Gastroesophageal sphincter (tissue), 4 donors: ENCODE measurements around the gene BRD1. TPM values are rescaled to one million over a fixed set of nuclear protein-coding genes. Genes with fewer than 3 reads are reported as not detected.

Source experiments
- ATAC-seq: fragments of 150-250 bp; one replicate; pipeline ENCODE4 v1.9.1; 2016; ENCODE audit warnings: mild to moderate bottlenecking, moderate library complexity
- H3K27ac ChIP-seq, 4 donors: fragments of 200-600 bp; sonication (generic) in 3 of 4; 1 replicate in 3 of 4; 2 replicates in 1 of 4; pipeline ENCODE4 v1.5.1; 2016 to 2019
- H3K27me3 ChIP-seq: fragments of 200-600 bp; sonication (generic); one replicate; pipeline ENCODE4 v1.5.1; 2019
- H3K36me3 ChIP-seq, 2 donors: fragments of 200-600 bp; sonication (generic); one replicate each; pipeline ENCODE4 v1.5.1; 2019; ENCODE audit warnings: control low read depth in 1 of 2
- H3K4me1 ChIP-seq, 3 donors: fragments of 200-600 bp; sonication (generic); 1 replicate in 2 of 3; 2 replicates in 1 of 3; pipeline ENCODE4 v1.5.1; 2016 to 2019; ENCODE audit warnings: control low read depth in 2 of 3
- H3K4me3 ChIP-seq, 2 donors: fragments of 200-600 bp; sonication (generic); one replicate each; pipeline ENCODE4 v1.5.1; 2019; ENCODE audit warnings: mild to moderate bottlenecking in 1 of 2, moderate library complexity in 1 of 2
- H3K9me3 ChIP-seq, 3 donors: fragments of 200-600 bp; sonication (generic); one replicate each; pipeline ENCODE4 v1.5.1; 2017 to 2019; ENCODE audit warnings: control low read depth in 2 of 3
- EP300 ChIP-seq: sonication (generic); formaldehyde crosslinking; IDR thresholded peaks from one replicate; pipeline ENCODE4 v1.6.1; 2017; ENCODE audit warnings: antibody characterized with exemption, mild to moderate bottlenecking
- POLR2A ChIP-seq, 2 donors: fragments of 450-650 bp; IDR thresholded peaks; one replicate each; pipeline ENCODE4 v1.6.1; 2017; ENCODE audit warnings: antibody characterized with exemption in 2 of 2, mild to moderate bottlenecking in 2 of 2, moderate library complexity in 1 of 2
- POLR2AphosphoS5 ChIP-seq: sonication (generic); formaldehyde crosslinking; IDR thresholded peaks from one replicate; pipeline ENCODE4 v1.6.1; 2017; ENCODE audit warnings: antibody characterized with exemption
- WGBS, 2 donors: methylation state at CpG; one replicate each; pipeline ENCODE4 v1.1.5; 2018; ENCODE audit warnings: low coverage in 1 of 2; 5-methylcytosine and 5-hydroxymethylcytosine counted together
- total RNA-seq, 4 donors: library from RNA; depleted of rRNA; stranded (reverse); fragments of >200 nt; gene quantifications; one replicate each; pipeline ENCODE4 v1.1.0, GENCODE V29; 2016
- TF ChIP-seq, protein P1 (sequence below), 4 experiments: fragments of 200-600 bp in 2 of 4; fragments of 450-650 bp in 2 of 4; sonication (generic) in 1 of 4; IDR thresholded peaks; one replicate each; pipeline ENCODE4 v1.5.1; 2017 to 2019; ENCODE audit warnings: antibody characterized with exemption in 4 of 4, mild to moderate bottlenecking in 2 of 4, moderate library complexity in 2 of 4

The BRD1 gene
- total RNA-seq, 4 donors from 2014 or later, result 36.0 to 66.0 (median 45.5) TPM

DNA sequence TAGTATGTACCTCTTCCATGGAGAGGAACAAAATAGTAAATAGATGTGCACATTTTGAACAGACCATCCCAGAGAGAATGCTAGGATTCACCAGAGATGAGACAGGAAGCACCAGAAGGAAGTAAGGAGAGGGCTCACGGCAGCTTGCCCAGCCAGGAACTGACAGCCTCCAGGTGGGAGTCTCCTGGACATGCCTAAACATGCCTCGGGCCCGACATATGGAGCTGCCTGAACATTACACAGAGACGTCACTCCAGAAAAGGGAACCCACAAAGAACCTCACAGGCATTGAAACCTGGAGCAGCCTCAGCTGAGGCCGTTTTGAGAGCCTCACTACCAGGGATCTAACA, 67.4 kb downstream of the BRD1 start:
- H3K27ac ChIP-seq, result no peak overlapping the region
- H3K36me3 ChIP-seq, result no peaks in the 10 kb centered on the region
- TF ChIP-seq POLR2A (IDR thresholded peaks at IDR 0.05) (no peak), POLR2AphosphoS5 (no peak), EP300 (no peak)
- TF ChIP-seq, protein P1, sequence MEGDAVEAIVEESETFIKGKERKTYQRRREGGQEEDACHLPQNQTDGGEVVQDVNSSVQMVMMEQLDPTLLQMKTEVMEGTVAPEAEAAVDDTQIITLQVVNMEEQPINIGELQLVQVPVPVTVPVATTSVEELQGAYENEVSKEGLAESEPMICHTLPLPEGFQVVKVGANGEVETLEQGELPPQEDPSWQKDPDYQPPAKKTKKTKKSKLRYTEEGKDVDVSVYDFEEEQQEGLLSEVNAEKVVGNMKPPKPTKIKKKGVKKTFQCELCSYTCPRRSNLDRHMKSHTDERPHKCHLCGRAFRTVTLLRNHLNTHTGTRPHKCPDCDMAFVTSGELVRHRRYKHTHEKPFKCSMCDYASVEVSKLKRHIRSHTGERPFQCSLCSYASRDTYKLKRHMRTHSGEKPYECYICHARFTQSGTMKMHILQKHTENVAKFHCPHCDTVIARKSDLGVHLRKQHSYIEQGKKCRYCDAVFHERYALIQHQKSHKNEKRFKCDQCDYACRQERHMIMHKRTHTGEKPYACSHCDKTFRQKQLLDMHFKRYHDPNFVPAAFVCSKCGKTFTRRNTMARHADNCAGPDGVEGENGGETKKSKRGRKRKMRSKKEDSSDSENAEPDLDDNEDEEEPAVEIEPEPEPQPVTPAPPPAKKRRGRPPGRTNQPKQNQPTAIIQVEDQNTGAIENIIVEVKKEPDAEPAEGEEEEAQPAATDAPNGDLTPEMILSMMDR (IDR thresholded peaks at IDR 0.05), result no peak
- ATAC-seq, result no peak
- peaks cover 33% of the 10 kb centered on the region for H3K27me3 ChIP-seq
- no peak overlapping the region for H3K4me3 ChIP-seq
- 29 to 53% methylated on average over 1 to 3 of the region's 5 CpGs for WGBS, 2 donors
- H3K4me1 ChIP-seq, result no peaks in the 10 kb centered on the region
- H3K9me3 ChIP-seq, result peaks cover 0 to 13% (median 0%) of the 10 kb centered on the region in 3 donors

GRCh38 chr22:49756676-49757075, 71.0 kb downstream of the BRD1 start:
- TF ChIP-seq POLR2AphosphoS5, result no peak
- no peak for TF ChIP-seq POLR2A (IDR thresholded peaks at IDR 0.05)
- TF ChIP-seq, protein P1 (IDR thresholded peaks at IDR 0.05), result no peak
- no peak for TF ChIP-seq EP300
- WGBS, 2 donors, result 94 to 100% methylated on average over 3 to 6 of the region's 7 CpGs
- no peak for ATAC-seq

DNA sequence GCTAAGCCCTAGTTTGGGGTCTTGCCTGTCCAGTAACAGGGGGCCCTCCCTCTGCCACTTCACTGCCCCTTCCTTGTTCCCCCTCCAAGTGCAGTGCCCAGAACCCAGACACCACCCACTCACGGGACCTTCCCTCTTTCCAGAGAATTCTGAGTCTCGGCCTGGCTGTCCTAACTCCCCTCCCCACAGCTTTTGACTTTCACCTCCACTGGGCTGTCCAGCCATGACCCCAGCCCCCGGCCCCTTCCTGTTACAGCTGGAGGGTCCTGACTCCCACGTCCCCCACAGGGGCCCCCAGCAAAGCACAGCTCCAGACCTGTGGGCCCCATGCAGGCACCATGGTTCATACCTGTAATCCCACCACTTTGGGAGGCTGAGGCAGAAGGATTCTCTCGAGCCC, 71.5 kb downstream of the BRD1 start:
- Histone ChIP-seq H3K4me3 (no peak overlapping the region), H3K9me3 (peaks cover 0 to 10% (median 0%) of the 10 kb centered on the region in 3 donors), H3K4me1 (no peaks in the 10 kb centered on the region), H3K27me3 (peaks cover 53% of the 10 kb centered on the region), H3K27ac (no peak overlapping the region), H3K36me3 (no peaks in the 10 kb centered on the region)
- ATAC-seq, result no peak
- 70 to 100% methylated on average over 2 to 3 of the region's 5 CpGs for WGBS, 2 donors
- TF ChIP-seq POLR2A (IDR thresholded peaks at IDR 0.05), result no peak
- no peak for TF ChIP-seq EP300
- TF ChIP-seq, protein P1 (IDR thresholded peaks at IDR 0.05), result no peak
- no peak for TF ChIP-seq POLR2AphosphoS5

More at GRCh38 chr22:49756676-49757075, 71.0 kb downstream of the BRD1 start:
- H3K4me1 ChIP-seq, result no peaks in the 10 kb centered on the region
- H3K4me3 ChIP-seq, result no peak overlapping the region
- no peak overlapping the region for H3K27ac ChIP-seq
- no peaks in the 10 kb centered on the region for H3K36me3 ChIP-seq
- H3K27me3 ChIP-seq, result peaks cover 49% of the 10 kb centered on the region
- peaks cover 0 to 10% (median 0%) of the 10 kb centered on the region in 3 donors for H3K9me3 ChIP-seq

GRCh38 chr22:49755631-49756001, 72.1 kb downstream of the BRD1 start:
- no peak for TF ChIP-seq POLR2A (IDR thresholded peaks at IDR 0.05)
- TF ChIP-seq POLR2AphosphoS5, result no peak
- no peak for TF ChIP-seq EP300
- TF ChIP-seq, protein P1 (IDR thresholded peaks at IDR 0.05), result no peak
- Histone ChIP-seq H3K27ac (no peak overlapping the region), H3K4me1 (no peaks in the 10 kb centered on the region), H3K27me3 (peaks cover 56% of the 10 kb centered on the region), H3K9me3 (peaks cover 0 to 10% (median 0%) of the 10 kb centered on the region in 3 donors), H3K36me3 (no peaks in the 10 kb centered on the region), H3K4me3 (no peak overlapping the region)
- WGBS, 2 donors, result 77% methylated on average over 10 of the region's 10 CpGs; no CpG with 5 or more reads in 1 of the 2 donors
- ATAC-seq, result no peak
